Raji (cell line): ENCODE measurements around the gene LMBR1.

Experiments
- POLR2A ChIP-seq: IDR thresholded peaks from 2 replicates; pipeline ENCODE4 v1.6.1; 2011; ENCODE audit warnings: low read depth, low read length, control low read depth; ENCODE audit not compliant: insufficient read depth

LMBR1 gene

GRCh38 chr7:156820445-156821063, 72.4 kb downstream of the LMBR1 start:
- no peak for TF ChIP-seq POLR2A

GRCh38 chr7:156819733-156820295, 73.2 kb downstream of the LMBR1 start:
- no peak for TF ChIP-seq POLR2A

- TF ChIP-seq POLR2A, result no peak
Measured at GRCh38 chr7:156818133-156818532, 74.8 kb downstream of the LMBR1 start.

- no peak for TF ChIP-seq POLR2A
Measured at GRCh38 chr7:156816943-156817572, 75.9 kb downstream of the LMBR1 start.

GRCh38 chr7:156811706-156812105, 81.3 kb downstream of the LMBR1 start:
- no peak for TF ChIP-seq POLR2A

- no peak for TF ChIP-seq POLR2A
Measured at GRCh38 chr7:156802214-156802613, 90.8 kb downstream of the LMBR1 start.

GRCh38 chr7:156795415-156795814, 97.6 kb downstream of the LMBR1 start:
- TF ChIP-seq POLR2A, result no peak

- no peak for TF ChIP-seq POLR2A
Measured at GRCh38 chr7:156793334-156793733, 99.6 kb downstream of the LMBR1 start.

- TF ChIP-seq POLR2A, result no peak
Measured at GRCh38 chr7:156792611-156793010, 100.4 kb downstream of the LMBR1 start.

GRCh38 chr7:156791241-156791640, 101.7 kb downstream of the LMBR1 start:
- no peak for TF ChIP-seq POLR2A

GRCh38 chr7:156790264-156790663, 102.7 kb downstream of the LMBR1 start:
- no peak for TF ChIP-seq POLR2A

- no peak for TF ChIP-seq POLR2A
Measured at GRCh38 chr7:156785998-156786543, 106.9 kb downstream of the LMBR1 start.

GRCh38 chr7:156783864-156784263, 109.1 kb downstream of the LMBR1 start:
- TF ChIP-seq POLR2A, result no peak

- TF ChIP-seq POLR2A, result no peak
Measured at GRCh38 chr7:156781972-156782371, 111.0 kb downstream of the LMBR1 start.

GRCh38 chr7:156780724-156781455, 112.1 kb downstream of the LMBR1 start:
- TF ChIP-seq POLR2A, result no peak

GRCh38 chr7:156778668-156779067, 114.3 kb downstream of the LMBR1 start:
- no peak for TF ChIP-seq POLR2A
